C4-2B (cell line): Measurements from ENCODE around the gene NCF2.

Experiments used
- H3K27ac ChIP-seq: fragments of 450-650 bp; 2 replicates; pipeline ENCODE4 v1.5.1; 2017
- ZFX ChIP-seq: fragments of 450-650 bp; IDR thresholded peaks from 2 replicates; pipeline ENCODE4 v1.6.1; 2017
- TF ChIP-seq, protein P1 (sequence below): fragments of 450-650 bp; conservative IDR thresholded peaks from 2 replicates; pipeline ENCODE4 v1.5.1; 2017; ENCODE audit warnings: mild to moderate bottlenecking

Gene NCF2

DNA sequence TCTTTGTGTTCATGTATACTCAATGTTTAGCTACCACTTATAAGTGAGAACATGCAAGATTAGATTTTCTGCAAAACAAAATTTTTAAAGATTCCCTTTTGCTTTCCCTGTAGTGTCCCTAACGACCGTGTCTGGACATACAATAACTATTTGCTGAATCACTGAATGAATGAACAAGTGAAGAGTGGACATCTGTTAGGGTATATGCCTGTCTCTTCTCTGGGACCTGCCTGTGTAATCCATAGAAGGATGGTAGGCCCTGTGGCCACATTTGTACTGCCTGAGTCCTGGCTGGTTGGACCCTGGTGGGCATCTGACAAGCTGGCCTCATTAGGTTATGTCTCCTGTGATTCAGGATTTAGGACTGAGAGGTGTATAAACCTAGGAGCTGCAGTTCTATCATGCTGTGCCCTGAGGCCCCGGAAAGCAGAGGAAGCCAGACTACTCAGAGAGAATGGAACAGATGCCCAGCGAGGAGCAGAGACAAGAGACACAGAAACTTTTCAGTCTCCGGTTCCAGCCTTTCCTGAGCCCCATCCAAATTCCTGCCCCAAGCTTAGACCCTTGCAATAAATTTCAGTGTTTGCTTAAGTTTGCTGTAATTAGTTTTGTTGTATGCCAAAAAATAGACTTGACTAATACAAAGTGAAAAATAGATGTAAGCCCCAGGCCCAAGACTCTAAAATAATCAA is 7.5 kb upstream of the NCF2 start:
- TF ChIP-seq, protein P1, sequence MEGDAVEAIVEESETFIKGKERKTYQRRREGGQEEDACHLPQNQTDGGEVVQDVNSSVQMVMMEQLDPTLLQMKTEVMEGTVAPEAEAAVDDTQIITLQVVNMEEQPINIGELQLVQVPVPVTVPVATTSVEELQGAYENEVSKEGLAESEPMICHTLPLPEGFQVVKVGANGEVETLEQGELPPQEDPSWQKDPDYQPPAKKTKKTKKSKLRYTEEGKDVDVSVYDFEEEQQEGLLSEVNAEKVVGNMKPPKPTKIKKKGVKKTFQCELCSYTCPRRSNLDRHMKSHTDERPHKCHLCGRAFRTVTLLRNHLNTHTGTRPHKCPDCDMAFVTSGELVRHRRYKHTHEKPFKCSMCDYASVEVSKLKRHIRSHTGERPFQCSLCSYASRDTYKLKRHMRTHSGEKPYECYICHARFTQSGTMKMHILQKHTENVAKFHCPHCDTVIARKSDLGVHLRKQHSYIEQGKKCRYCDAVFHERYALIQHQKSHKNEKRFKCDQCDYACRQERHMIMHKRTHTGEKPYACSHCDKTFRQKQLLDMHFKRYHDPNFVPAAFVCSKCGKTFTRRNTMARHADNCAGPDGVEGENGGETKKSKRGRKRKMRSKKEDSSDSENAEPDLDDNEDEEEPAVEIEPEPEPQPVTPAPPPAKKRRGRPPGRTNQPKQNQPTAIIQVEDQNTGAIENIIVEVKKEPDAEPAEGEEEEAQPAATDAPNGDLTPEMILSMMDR: no peak
- no peak for TF ChIP-seq ZFX
- no peak overlapping the region for H3K27ac ChIP-seq

DNA sequence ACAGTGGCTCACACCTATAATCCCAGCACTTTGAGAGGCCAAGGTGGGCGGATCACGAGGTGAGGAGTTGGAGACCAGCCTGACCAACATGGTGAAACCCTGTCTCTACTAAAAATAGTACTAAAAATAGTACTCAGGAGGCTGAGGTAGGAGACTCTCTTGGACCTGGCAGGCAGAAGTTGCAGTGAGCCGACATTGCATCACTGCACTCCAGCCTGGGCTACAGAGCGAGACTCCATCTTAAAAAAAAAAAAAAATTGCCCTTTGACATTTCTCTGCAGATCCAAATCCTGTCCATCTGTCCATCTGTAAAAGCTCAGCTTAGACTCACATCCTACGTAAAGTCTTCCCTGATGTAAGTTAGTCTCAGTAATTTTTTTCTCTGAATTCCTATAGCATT is 6.2 kb upstream of the NCF2 start:
- TF ChIP-seq, protein P1: no peak
- TF ChIP-seq ZFX: no peak

DNA sequence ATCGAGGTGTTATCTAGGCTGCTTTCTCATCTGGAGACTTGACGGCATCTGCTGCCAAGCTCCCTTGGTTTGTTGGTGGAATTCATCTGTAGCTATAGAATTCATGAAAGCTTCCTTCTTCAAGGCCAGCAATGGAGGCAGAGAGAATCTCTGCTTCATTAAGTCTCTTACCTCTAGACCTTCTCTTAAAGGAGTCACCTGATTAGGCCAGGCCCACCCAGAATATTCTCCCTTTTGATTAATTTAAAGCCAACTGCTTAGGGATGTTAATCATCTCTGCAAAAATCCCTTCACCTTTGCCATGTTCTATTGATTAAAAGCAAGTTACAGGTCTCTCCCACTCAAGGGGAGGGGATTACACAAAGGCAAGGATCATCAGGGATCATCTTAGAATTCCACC is 5.3 kb upstream of the NCF2 start:
- TF ChIP-seq, protein P1: no peak
- no peak for TF ChIP-seq ZFX
- no peak overlapping the region for H3K27ac ChIP-seq

More for the DNA sequence above, 6.2 kb upstream of the NCF2 start:
- no peak overlapping the region for H3K27ac ChIP-seq

DNA sequence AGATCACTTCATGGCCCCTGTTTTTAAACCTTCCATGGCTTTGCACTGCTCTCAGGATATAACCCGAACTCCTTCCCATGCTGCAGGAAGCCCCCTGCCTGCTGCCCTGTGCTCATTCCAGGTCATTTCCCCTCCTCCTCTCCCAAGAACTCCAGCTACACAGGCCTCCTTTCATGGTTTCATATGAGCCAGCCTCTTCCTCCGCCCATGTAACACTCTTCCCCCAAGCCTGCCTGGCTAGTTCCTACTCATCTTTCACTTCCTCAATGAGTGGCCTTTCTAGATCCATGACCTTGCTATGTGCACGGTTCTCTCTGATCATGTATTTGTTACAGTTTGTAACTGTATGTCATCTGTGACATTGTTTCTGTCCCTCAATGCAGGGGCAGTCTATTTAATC is 3.1 kb upstream of the NCF2 start:
- H3K27ac ChIP-seq: no peak overlapping the region
- no peak for TF ChIP-seq ZFX
- TF ChIP-seq, protein P1: no peak

DNA sequence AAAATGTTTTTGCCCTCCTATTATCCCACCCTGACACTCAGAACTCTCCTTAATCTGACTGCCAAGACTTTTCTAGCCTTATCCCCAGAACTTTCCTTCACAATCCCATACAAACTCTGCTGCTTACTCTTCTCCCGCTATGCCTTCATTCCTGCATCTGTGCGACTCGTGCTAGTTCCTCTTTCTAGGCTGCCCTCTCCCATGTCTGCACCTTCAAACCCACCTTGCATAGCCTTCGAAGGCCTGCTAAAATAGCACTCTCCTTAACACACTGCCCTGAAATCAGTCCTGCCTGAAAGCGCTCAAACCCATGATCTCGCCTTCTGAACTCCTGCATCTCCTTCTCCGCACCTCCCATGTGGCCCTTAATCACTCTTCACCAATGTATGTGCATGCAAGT is 2.5 kb upstream of the NCF2 start:
- H3K27ac ChIP-seq: no peak overlapping the region
- TF ChIP-seq ZFX: no peak
- TF ChIP-seq, protein P1: no peak

DNA sequence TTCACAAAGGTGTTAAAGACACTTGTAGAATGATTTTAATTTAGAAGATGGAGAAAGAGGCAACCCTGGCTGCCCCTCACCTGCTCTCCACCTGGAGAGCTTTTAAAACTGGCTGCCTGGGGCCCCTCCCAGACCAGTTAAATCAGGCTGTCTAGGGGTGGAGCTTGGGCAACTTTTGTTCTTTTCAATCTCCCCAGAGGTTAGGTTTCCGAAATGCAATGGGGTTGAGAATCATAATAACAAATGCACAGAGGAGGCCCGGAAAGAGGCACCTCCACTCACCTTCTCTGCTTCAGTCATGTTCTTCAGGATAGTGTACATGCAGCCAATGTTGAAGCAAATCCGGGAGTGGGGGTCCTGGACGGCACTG is 400 bp downstream of the NCF2 start:
- H3K27ac ChIP-seq: no peak overlapping the region
- TF ChIP-seq ZFX: no peak
- TF ChIP-seq, protein P1: no peak

DNA sequence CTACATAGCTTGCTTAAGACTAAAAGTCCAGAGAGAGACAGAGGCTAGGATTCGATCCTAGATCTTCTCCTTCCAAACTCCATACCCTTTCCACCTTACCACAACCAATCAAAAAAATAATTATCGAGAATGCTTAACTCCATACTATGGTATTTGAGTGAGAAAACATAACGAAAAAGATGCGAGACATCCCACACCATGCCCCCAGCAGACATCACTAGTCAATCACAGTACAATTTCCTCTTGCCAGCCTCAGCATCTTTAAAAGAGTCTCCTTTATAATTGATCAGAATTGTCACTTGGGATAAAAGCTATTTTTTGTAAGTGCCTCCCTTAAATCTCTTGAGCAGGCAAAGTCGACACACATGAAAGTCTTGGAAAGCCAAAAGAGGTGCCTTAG is 875 bp downstream of the NCF2 start:
- no peak overlapping the region for H3K27ac ChIP-seq
- no peak for TF ChIP-seq ZFX
- TF ChIP-seq, protein P1: no peak
